Measurements from ENCODE around the gene MSRB3.

MSRB3 gene

GRCh38 chr12:65501093-65501621 lies 222.7 kb downstream of the MSRB3 start:
- no peak for DNase-seq

DNA sequence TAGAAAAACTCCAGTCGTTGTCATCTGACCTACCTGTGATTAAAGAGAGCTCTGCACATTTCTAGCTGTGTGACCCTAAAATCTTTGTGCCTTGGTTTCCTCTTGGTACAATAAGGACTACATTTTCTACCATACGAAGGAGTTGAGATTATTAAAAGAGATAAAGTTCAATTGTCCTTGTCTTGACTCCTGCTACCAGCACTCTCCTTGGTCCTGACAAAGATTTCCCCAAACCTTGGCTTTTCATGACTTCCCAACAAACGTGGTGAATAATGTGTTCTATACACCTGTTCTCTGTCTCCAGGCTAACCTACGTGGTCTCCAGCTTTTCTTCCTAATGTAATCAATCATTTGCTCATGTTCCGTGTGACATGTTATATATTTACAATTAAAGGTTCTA lies 223.5 kb downstream of the MSRB3 start:
- no peak for DNase-seq

- no peak for DNase-seq
Measured at GRCh38 chr12:65504417-65504816, 225.9 kb downstream of the MSRB3 start.

DNA sequence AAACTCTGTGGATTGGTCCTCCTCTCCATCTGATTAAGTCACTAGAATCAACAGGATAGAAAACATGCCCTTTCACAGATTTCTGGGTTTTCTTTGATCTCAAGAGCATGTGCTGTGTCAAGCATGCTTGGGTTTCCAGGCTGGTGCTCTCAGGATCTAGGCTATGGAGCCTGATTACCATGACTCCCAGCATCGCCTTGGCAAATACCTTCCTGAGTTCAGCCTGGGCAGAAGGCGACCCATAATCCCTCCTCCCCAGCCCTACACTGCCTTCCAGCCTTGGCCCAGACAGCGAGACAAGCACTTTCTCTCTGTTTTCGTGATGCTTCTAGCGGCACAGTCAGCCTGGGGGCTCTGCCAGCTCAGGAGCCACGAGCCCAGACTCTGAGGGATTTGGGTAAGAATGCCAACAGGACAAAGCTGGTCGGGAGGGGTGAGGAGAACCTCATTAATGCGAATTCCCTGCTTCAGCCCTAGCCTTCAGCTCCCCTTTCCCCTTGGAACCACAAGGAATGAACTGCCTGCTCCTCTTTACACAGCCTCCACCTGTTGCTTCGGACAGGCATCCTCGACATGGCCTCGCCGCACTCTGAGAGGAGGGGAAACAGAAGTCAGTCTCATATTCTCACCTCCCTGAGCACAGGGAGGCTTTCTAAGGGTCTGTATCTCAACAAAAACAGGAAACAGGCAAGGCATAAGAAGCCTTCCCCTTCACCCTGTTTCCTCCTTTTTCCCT lies 227.1 kb downstream of the MSRB3 start:
- DNase-seq, result no peak

GRCh38 chr12:65508276-65509035 lies 230.0 kb downstream of the MSRB3 start:
- no peak for DNase-seq

GRCh38 chr12:65510007-65510406 lies 231.5 kb downstream of the MSRB3 start:
- no peak for DNase-seq

- no peak for DNase-seq
Measured at GRCh38 chr12:65510584-65511050, 232.1 kb downstream of the MSRB3 start.

DNA sequence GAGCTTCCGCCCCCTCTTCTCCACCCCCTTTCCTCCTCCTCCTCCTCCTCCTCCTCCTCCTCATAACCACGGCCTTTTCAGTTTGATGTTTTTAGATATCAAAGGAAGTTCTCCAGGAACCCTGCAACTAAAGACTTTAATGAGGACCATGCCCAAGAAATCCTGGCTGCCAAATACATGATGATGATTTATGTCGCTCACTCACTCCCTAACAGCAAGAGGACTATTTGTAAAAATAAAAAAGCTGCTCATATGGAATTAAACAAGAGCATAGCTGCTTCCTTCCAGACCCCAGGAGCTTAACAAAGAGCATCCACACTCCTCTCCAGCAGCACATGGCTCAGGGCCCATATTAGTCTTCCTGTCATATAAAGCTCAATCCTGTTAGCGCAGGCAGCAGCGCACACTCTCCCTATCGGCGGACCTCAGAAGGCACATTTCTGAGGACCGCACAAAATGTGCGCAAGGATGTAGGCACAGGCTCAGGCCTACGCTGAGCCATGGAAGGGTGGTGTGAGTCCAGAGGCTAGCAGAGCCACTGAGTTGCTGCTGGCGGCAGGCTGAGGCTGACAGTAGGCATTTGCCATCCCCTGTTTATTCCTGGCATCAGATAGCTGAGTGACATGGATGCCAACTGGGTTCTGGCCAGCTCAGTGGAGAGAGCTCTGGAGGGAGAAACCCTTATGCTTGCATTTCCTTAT lies 232.8 kb downstream of the MSRB3 start:
- no peak for DNase-seq

DNA sequence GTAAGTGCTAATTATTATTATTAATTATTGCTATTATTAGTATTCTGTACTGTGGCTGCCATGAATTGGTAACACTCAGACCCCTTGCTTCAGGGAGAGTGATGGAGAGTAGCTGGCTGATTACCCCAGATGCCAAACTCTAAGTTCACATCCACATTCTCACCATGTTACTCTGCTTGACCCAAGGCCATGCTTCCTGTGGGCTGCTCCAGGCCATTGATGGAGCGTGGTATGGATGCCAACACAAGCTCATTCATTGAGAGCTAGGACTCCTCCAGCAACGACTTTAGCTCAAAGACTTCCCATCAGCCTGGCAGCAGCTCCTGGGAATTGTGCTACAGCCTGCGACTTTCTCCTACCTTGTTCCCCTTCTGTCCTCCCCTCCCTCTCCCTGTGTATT lies 233.4 kb downstream of the MSRB3 start:
- DNase-seq, result no peak
